Fibroblast of peridontal ligament (primary cell): ENCODE results near the gene KCNN3.

Experiments
- DNase-seq: peaks from one replicate; pipeline ENCODE4 v3.0.0-alpha.2; 2010; ENCODE audit errors: extremely low read depth

Gene KCNN3

DNA sequence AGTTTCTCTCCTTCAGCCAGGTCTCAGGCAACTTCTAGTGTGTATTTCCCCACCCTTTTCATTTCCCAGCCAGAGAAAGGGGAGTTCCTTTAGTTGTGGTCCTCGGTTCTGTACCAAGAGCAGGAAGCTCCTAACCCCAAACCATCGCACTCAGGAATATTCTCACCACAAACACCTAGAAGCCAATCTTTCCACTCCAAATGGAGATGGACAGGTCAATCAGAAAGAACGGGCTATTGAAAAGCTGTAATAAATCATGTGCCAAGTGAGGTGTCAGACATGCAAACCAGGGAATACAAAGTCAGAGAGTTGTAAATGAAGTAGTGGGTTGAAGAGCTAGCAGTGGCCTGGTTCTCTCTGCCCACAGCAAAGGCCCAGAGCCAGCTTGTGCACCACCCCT is 77.2 kb downstream of the KCNN3 start:
- no peak for DNase-seq

DNA sequence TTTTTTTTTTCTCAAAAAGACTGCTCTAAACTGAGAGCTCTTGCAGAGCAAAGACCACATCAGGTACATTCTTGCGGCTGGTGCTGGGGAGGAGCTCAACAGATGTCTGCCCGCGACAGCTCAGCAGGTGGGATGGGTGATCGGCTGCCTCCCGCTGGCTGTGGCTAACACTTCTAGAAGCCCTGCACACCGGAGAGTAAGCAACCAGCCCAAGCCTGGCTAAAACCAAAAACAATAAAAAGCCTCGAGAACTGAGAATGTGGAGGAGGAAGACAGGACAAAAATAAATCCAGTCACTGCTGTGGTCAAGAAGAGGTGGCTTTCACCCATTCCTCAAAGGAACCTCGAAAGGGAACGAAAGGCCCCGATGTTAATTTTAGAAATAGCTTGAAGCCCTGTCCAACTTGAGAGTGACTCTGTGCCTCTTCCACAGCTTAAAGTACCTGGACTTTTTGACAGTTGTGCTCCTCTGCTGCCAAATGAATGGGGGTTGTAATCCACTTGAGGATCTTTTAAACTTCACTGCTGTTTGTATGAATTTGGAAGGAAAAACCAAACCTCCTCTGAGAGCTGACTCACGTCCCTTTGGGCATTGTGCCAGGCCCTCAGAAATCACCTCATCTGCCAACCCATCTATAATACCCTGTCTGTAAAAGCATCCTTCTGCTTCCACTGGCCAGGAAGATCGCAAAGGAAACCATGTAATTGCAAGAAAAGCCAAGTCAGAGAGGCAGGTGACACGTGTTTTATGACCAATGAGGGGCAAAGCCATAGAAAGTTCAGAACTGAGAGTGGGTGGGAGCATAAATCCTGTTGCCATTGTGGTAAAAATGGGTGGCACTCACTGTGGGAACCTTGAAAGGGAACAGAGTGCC is 78.6 kb downstream of the KCNN3 start:
- DNase-seq, result peak; percentile 14

DNA sequence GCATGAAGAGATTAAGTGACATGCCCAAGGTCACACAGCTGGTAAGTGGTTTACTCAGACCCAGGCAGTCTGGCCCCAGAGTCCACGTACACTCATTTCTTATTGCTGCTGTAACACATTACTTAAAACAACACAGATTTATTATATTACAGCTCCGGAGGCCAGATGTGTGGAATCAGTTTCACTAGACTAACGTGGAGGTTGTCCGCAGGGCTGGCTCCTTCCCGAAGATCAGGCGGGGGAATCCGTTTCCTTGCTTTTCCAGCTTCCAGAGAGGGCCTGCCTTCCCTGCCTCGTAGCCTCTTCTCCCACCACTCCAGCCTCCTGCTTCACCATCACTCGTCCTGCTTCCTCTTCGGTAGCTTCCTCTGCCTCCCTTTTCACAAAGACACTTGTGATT is 81.2 kb downstream of the KCNN3 start:
- no peak for DNase-seq

DNA sequence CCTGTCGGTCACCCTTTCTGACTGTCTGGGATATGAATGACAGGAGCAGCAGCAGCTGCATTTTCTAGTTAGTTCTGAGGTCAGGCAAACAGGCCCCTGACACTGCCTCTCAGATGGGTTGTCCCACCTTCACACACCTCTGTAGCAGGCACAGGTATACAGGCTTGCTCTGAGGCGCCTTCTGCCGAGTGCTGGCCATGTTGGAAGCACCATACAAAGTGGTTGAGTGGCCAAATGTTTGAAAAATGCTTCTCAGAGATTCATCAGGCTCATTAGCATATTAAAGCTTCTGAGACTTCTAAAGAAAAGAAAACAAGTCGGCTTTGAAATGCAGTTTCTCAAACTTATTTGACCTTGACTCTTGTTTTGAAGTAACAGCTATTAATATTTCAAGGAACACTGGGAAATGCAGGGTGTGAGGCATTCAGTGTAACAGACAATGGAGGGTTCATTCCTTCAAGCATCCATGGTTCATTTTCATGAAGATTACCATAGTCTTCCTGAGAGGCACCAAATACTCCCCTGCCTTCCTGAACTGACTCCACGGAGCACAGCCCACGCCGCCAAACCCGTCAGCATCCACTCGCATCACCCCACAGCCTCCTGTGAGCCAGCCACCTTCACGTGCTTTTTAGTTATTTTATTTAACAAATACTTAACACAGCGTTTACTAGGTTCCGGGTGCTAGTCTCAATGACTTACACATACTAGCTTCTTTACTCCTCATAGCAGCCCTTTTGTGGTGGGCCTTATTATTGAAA is 81.8 kb downstream of the KCNN3 start:
- no peak for DNase-seq

DNA sequence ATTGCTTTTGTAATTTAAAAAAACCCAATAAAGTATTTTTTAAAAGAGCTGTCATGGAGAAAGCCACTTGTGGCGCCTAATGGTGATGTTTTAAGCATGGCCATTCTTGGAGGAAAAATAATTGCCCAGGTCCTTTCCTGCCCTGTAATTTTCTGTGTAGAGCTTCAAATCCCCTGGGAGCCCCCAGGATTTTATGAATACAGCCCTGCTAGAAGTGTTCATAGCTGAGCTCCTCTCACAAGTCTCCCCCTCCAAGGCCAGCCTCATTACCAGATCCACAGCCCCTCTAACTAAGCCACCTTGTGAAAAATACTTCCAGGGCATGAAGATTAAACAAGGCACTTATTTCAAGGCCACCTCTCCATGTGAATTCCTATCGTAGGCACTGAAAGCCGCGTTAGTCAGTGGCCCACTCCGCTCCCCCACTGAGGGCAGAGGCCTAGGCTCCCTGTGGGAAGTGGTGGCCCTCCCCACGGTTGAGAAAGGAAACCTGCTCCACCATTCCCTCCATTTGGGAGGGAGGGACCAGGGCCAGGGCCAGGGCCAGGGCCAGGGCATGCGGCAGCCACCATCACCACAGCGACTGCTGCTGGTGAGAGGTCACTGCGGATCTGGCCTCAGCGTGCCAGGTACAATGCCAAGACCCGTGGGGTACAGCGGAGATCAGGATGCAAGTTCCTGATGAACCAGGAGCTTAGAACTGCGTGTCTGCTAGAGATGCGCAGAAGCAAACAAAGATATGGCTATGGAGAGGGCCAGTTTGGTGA is 83.1 kb downstream of the KCNN3 start:
- no peak for DNase-seq

DNA sequence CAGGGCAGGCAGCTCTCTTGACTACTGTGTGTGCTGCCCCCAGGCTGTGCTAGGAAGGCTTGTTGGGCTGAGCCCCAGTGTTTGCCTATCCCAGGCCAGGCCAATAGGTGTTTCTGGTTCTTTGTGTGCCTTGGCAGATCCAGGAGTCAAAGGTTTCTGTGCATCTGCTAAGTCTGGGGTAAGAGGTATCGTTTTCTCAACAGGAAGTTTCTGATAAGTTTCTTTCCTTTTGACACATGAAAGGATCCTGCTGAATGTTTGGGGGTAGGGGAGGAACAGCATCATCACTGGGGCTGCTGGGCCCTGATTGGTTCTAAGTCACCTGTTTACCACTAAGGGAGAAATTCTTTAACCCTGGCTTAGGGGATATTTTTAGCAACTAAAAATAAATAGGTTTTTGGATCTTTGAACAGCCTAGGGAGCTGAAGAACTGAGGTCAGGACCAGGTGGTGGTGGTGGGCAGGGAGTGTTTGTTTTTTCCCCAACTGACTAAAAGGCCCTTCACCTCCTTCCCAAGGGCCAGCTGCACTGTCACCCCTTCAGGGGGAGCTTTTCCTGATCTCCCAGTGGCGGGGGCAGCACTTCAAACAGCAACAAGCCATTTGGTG is 85.1 kb downstream of the KCNN3 start:
- no peak for DNase-seq

DNA sequence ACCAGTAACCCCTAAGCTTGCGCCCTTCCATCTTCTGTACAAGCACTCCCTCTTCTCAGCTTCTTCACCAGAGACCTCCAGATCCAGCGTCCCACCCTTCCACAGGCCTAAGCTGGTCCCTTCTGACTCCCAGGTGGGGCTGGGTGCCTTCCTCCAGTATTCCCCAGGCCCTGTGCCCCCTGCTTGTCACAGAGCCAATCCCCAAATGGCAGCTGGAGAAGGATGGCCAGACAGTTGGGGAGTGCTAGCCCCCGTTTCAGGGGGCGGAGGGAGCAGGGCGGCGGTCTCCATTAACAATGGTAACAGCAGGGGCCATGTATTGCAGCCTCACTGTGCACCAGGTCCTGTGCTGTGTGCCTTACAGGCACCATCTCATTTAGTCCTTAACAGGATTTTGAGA is 85.7 kb downstream of the KCNN3 start:
- DNase-seq, result no peak

DNA sequence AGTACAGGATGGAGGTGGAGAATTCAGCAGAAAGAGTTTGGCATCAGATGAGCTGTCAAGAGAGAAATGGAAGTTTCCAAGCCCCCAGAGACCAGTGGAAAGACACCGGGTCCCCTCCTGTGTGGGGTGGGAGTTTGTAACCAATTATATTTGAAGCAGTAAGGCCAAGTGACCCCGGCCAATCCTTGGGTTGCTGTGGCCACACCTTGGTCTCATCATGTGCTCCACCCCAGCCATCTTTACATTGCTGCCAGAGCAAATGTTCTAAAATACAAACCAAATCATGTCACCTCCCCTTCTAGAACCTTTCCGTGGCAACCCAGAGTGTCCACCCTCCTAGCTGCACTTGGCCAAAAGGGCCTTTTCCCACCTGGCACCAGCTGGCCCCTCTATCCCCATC is 86.1 kb downstream of the KCNN3 start:
- no peak for DNase-seq

DNA sequence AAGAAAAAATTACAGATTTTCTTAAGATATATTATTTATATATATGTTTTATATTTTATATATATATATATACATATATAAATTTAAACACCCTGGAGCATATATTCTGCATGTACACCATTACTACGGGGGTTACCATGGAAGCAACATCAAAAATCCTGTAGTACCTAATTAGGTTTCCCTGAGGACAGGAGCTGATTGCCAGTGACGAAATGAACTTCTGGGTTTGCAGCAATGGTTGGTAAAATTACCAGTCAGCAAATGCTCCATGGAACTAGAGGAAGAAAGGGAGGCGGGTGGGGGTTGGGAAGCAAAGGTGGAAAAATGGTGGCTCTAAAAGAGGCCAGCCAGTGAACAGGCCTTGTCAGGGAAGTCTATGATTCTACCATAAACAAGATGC is 89.5 kb downstream of the KCNN3 start:
- no peak for DNase-seq

DNA sequence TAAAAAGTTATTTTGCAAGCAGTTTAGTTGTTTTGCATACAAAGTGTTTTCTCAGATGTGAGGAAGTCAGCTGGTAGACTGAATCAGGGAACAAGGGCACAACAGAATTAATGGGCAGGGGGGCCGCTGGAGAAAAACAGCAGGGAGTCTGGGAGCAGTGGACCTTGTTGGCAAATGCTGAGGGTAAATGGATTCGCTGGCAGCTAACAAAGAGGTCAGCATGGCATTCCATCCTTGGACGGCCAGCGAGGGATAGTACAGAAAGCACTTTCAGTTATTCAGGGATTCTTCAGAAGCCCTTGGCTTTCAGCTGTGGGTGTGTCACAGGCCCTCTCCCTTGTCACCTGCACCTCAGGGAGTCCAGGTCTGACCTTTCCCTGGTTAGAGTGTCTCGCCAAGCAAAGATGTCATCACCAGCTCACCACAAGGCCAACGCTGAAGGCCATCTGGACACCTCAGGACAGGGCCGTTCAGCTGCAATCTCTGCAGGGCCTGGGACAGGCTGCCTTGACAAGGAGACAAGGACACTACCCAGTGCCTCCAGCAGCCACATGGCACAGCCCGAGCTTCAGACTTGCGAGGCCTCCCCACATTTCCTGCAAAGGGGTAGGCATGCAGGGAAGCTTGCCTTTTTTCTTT is 90.4 kb downstream of the KCNN3 start:
- DNase-seq, result no peak

DNA sequence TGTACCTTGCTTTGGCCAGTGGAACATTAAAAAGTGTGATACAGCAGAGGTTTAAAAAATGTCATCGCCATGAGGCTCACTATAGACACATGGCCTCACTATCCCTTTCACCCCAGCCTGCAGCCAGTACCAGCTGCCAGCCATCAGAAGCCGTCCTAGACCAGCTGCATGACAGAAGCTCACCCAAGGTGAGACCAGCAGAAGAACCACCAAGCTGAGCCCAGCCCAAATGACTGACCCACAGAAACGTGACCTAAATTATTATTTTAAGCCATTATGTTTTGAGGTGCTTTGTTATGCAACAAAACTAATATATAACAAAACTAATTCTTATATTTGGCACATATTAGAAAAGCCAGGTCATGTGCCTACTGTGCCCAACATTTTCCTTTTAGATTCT is 91.1 kb downstream of the KCNN3 start:
- no peak for DNase-seq

DNA sequence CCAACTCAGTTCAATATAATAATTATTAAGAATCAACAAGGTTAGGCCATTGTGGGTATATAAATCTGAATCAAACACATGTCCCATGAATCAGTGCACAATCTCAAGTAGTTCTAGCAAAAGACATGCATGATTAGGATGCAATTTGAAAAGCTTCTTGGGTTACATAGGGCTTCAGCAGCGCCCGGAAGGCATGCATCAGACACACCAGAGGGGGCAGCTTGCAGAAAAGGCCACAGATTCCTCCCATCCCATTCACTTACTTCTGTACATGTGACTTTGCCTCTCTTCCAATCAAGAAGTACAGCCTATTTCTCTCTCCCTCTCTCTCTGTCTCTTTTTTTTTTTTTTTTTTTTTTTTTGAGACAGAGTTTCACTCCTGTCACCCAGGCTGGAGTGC is 91.8 kb downstream of the KCNN3 start:
- DNase-seq, result no peak

DNA sequence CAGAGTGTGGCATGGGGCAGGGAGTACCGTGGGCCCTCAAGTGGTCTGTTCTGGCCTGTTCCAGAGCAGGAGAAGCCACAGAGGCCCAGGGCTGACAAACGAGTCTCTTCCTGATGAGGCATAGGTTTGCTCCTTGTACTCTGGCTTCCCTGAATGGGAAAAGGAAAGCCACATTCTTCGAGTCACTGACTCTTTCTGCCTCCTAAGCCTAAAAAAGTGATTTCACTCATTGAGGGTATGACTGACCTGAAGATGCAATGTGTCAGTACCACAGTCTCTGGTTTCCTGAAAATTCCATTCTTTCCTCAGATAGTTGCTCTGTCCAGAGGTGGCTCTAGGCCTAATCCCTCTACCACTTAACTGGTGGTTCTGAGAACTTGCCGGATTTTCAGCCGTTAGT is 92.3 kb downstream of the KCNN3 start:
- no peak for DNase-seq

DNA sequence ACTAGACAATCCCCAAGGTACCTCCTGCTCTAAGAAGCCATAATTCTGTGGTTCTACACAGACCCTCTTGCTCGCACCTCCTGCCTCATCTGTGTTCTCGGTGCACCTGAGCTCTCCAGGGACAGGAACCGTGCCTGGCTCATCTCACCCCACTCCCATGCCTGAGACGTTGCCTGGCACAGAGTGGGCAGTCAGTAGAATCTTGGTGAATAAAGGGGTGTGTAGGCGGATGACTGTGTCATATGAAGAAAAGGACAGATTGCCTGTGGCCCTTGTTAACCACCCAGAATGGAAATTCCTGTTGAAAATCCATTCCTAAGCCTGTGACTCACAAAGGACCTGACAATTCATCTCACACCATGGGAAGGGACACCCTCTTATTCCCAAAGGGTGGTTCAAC is 92.9 kb downstream of the KCNN3 start:
- DNase-seq, result no peak

DNA sequence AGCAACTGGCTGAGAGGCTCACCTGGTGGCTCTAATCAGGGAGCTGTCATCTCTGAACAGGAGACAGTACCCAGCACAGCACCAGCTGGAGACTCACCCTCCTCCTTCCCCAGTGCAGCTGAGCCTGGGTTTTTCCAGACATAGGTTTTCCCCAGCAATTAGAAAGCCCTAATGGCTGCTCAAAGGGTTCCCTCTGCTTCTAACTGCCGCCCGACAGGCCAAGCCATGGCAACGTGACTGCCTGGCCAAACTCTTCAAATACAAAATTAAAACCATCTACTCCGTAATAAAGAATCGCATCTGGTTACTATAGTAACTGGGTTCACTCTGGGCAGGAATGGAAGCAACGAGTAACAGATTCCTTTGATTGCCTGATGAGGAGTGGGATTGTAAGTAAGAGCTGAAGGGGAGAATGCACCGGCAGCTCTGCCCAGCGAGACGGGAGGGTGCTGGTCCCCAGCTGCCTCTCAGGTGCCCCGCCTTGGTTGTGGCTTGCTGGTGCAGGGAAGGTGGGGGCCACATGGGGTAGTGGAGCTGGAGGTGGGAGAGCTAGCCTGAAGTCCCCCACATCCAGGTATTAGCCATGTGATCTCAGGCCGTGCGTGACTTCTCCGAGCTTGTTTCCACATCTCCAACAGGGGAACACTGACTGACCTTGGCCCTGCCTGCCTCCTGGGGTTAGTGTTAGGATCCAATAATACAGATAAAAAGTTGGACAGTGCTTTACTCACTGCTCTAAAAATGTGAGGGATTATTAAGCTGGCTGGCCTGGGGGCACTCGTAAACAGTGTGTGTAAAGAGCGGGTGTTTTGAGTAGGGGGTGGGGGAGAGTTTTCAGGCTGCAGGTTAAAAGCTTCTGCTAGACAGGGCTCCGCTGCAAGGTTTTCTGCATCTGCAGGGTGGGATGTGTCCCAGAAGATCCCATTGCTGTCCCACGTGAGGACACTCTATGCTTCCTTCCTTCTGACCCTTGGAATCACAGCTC is 94.2 kb downstream of the KCNN3 start:
- no peak for DNase-seq

DNA sequence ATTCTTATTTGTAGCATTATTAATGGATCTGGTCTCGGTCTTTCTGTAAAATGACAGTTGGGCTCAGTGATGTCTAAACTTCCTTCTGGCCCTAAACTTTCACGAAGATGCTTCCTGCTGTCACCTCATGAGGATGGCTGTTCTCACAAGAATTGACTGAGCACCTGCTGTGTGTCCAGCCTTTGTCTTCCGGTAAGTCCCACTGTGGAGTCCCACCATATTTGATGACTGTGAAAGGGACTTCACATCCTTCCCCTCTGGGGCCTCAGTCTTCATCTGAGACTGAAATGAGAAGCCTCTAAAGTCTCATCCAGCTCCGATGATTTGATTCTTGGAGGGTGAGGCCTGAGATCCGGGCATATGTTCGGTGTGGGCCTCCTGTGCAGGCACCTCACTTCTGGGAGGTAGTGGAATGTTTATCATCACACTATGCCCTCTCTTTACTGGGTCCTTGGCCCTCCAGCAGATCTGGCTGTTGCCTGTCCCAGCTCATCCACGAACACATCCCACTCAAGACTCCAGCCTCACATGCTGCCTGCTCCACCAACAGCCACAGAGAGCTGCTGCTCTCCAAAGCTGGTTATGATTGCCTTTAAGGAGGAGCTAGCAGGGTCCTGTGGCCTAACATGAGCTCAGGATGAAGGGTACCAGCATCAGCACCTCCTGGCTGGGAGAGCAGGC is 95.8 kb downstream of the KCNN3 start:
- no peak for DNase-seq

DNA sequence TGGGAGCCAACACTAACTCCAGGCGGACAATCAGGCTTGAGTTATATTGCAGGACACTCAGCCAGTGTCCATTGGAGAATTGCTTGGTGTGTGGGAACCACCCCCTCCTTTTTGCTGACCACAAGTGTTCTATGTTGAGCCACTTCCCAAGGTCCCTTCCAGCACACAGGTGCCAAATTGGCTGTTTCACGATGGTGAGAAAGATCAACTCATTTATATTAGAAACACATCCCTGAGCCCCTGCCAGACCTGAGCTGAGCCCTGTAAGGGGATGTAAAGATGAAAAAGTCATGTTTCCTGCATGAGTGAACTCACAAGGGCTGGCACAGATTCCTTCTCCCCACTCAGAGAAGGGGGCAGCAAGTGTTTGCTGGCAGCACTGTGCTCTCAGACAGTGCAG is 96.5 kb downstream of the KCNN3 start:
- DNase-seq, result no peak

DNA sequence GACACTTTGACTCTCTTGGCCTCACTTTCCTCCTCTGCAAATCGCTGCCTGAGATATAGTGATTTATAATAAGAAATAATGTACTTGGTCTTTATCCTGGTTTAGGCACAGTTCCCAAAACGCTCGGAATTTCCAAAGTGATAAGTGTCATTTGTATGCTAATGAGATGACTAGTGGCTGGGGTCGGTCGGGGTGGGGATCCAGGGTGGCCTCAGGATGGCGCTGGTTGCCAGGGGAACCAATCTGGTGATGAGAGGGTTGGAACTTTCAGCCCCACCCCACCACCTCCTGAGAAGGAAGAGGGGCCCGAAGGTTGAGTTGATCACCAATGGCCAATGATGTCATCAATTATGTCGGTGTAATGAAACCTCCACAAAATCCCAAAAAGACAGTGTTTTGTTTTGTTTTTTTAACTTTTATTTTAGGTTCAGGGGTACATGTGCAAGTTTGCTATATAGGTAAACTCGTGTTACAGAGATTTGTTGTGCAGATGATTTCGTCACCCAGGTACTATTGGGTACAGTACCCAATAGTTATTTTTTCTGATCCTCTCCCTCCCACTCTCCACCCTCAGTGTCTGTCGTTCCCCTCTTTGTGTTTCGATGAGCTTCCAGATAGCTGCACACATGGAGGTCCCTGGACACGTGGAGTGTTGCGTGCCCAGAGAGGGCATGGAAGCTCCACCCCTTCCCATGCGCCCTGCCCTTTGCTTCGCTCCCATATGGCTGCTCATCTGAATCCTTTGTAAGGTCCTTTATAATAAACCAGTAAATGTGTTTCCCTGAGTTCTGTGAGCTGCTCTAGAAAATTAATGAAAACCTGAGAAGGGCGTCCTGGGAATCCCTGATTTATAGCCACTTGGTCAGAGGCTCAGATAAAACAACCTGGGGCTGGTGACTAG is 97.2 kb downstream of the KCNN3 start:
- no peak for DNase-seq

DNA sequence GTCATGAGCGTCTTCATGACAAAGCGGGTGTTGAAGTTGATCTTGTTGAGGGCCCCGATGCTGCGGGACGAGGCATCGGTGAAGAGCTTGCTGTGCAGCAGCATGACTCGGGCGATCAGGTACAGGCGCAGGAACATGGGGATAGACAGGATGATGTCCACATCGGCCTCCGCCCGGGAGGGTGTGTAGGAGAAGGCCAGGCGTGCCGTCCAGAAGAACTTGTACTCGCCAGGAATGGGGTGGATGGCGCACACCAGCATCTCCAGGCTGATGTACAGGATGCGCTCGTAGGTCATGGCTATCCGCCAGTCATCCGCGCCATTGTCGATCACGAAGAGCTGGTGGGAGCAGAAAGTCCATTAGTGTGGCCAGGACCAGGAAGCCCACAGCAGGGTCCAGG is 98.0 kb downstream of the KCNN3 start:
- DNase-seq, result no peak
